HepG2 (cell line): Measurements from ENCODE around the gene NEU1. TPM values are rescaled to one million over a fixed set of nuclear protein-coding genes. Genes with fewer than 3 reads are reported as not detected.

ENCODE experiments used
- CCDC6 ChIP-seq: sonication (generic); formaldehyde crosslinking; IDR thresholded peaks from 2 replicates; pipeline ENCODE4 v1.8.1; 2022; ENCODE audit warnings: mild to moderate bottlenecking, missing genetic modification reagents, moderate library complexity
- HDAC1 ChIP-seq: sonication (generic); formaldehyde crosslinking; IDR thresholded peaks from 2 replicates; pipeline ENCODE4 v1.5.1; 2020; ENCODE audit warnings: mild to moderate bottlenecking, missing genetic modification reagents
- LCORL ChIP-seq, 2 experiments: fragments of 450-650 bp in 1 of 2; sonication (generic) in 1 of 2; formaldehyde crosslinking in 1 of 2; IDR thresholded peaks; 2 replicates each; pipeline versions ENCODE4 v1.5.0 to v1.6.1; 2017 to 2020; ENCODE audit warnings: antibody characterized with exemption in 1 of 2, missing genetic modification reagents in 1 of 2
- MED8 ChIP-seq: sonication (generic); formaldehyde crosslinking; IDR thresholded peaks from 2 replicates; pipeline ENCODE4 v1.8.1; 2023; ENCODE audit warnings: mild to moderate bottlenecking, missing genetic modification reagents; ENCODE audit not compliant: insufficient replicate concordance
- SMYD3 ChIP-seq: sonication (generic); formaldehyde crosslinking; IDR thresholded peaks from 2 replicates; pipeline ENCODE4 v1.8.1; 2023; ENCODE audit warnings: mild to moderate bottlenecking, missing genetic modification reagents
- SOX5 ChIP-seq: IDR thresholded peaks from 2 replicates; pipeline ENCODE4 v1.6.1; 2016; ENCODE audit warnings: borderline replicate concordance
- TBX2 ChIP-seq: sonication (generic); formaldehyde crosslinking; IDR thresholded peaks from 2 replicates; pipeline ENCODE4 v1.5.0; 2020; ENCODE audit warnings: missing genetic modification reagents, mild to moderate bottlenecking, borderline replicate concordance
- TBX3 ChIP-seq: fragments of 450-650 bp; IDR thresholded peaks from 2 replicates; pipeline ENCODE4 v1.6.1; 2017; ENCODE audit warnings: antibody characterized with exemption, mild to moderate bottlenecking, inconsistent platforms, borderline replicate concordance
- WIZ ChIP-seq: sonication (generic); formaldehyde crosslinking; IDR thresholded peaks from 2 replicates; pipeline ENCODE4 v1.5.1; 2020; ENCODE audit warnings: mild to moderate bottlenecking, missing genetic modification reagents
- ZBTB38 ChIP-seq: sonication (generic); formaldehyde crosslinking; IDR thresholded peaks from 2 replicates; pipeline ENCODE4 v1.5.1; 2020; ENCODE audit warnings: mild to moderate bottlenecking, missing genetic modification reagents
- ZFP36L1 ChIP-seq: sonication (generic); formaldehyde crosslinking; IDR thresholded peaks from 2 replicates; pipeline ENCODE4 v1.8.0; 2022; ENCODE audit warnings: mild to moderate bottlenecking, missing genetic modification reagents, moderate library complexity
- ZNF20 ChIP-seq: sonication (generic); formaldehyde crosslinking; IDR thresholded peaks from 2 replicates; pipeline ENCODE4 v1.4.0; 2020; ENCODE audit warnings: mild to moderate bottlenecking, moderate library complexity, missing genetic modification reagents
- ZNF256 ChIP-seq: sonication (generic); formaldehyde crosslinking; conservative IDR thresholded peaks from 2 replicates; pipeline ENCODE4 v1.4.0; 2020; ENCODE audit warnings: missing genetic modification reagents
- ZNF296 ChIP-seq: sonication (generic); formaldehyde crosslinking; conservative IDR thresholded peaks from 2 replicates; pipeline ENCODE4 v1.5.0; 2020; ENCODE audit warnings: mild to moderate bottlenecking, missing genetic modification reagents
- ZNF670 ChIP-seq: sonication (generic); formaldehyde crosslinking; IDR thresholded peaks from 2 replicates; pipeline ENCODE4 v1.8.0; 2022; ENCODE audit warnings: mild to moderate bottlenecking, missing genetic modification reagents, borderline replicate concordance
- polyA plus RNA-seq, 8 experiments: library from polyadenylated mRNA; depleted of rRNA in 3 of 8; stranded (reverse) in 7 of 8; unstranded in 1 of 8; fragments of >200 nt; fragmentation: Illumina TruSeq in 4 of 8; extraction: Trizol in 4 of 8; gene quantifications; 2 replicates each; pipeline versions ENCODE4 v1.2.1 to v1.2.3, GENCODE V29; 2011 to 2016; ENCODE audit warnings: low read depth in 4 of 8, missing spikeins in 1 of 8, mixed read lengths in 1 of 8; ENCODE audit not compliant: insufficient read depth in 1 of 8
- total RNA-seq, 5 experiments: library from RNA; depleted of rRNA; stranded (reverse); fragments of >200 nt; fragmentation: Illumina TruSeq; extraction: Trizol; gene quantifications; 2 replicates each; pipeline ENCODE4 v1.2.3, GENCODE V29; 2016; ENCODE audit warnings: low read depth in 1 of 5
- TF ChIP-seq, protein P1 (sequence below): sonication (generic); formaldehyde crosslinking; IDR thresholded peaks from 2 replicates; pipeline ENCODE4 v1.4.0; 2020; ENCODE audit warnings: missing genetic modification reagents
- TF ChIP-seq, protein P2 (sequence below): sonication (generic); formaldehyde crosslinking; IDR thresholded peaks from 2 replicates; pipeline ENCODE4 v1.4.0; 2020; ENCODE audit warnings: missing genetic modification reagents
- TF ChIP-seq, protein P3 (sequence below): sonication (generic); formaldehyde crosslinking; IDR thresholded peaks from 2 replicates; pipeline ENCODE4 v1.8.1; 2023; ENCODE audit warnings: mild to moderate bottlenecking, inconsistent platforms, moderate library complexity, missing genetic modification reagents, borderline replicate concordance
- TF ChIP-seq, protein P4 (sequence below): sonication (generic); formaldehyde crosslinking; IDR thresholded peaks from 2 replicates; pipeline ENCODE4 v1.9.0; 2021; ENCODE audit warnings: mild to moderate bottlenecking, missing genetic modification reagents

Gene NEU1
- total and polyA plus RNA-seq, 2 of the 13 experiments (the other 11 are each of a cell fraction or from before 2014, with no cell fraction given) = 215 to 297 TPM

DNA sequence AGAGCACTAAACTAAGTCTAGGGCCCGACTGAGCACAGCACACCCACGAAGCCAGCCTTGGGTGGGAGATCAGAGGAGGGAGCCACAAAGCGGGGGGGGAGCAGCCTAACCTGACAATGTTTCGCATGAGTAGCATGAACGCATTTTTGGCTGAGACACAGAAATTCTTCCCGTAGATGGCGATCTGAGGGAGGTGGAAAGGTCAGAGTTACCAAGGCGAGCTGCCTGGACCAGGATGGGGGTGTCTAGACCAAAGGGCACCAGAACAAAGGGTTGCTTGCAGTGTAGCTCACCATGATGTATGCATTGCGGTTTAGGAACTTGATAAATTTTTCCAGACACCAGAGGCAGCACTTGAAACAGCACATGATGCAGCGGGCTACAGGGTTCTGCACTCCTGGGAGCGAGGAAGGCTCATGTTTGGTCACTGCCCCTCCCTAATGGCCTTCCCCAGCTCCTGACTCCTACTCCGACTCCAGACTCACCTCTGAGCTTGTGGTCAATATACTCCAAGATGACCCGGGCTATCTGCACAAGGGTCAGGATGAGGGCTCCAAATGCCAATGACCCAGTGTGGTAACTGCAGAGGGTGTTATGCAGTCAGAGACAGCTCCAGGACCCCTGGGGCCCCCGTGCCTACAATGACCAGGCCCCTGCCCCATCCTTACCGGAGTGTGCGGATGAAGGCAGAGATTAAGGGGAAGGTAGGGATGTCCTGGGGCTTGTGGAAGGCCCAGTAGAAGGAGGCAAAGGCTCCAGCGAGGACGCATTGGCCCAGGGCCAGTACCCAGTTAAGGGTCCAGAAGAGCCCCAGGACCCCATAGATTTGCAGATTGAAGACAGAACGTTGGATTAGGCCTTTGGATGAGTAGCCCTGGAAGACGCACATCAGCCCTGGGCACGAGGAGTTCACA is 2.8 kb upstream of the NEU1 start (continued):
- TF ChIP-seq, protein P1, sequence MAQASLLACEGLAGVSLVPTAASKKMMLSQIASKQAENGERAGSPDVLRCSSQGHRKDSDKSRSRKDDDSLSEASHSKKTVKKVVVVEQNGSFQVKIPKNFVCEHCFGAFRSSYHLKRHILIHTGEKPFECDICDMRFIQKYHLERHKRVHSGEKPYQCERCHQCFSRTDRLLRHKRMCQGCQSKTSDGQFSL (CRISPR knock-in tag) = peak; percentile 98
- TF ChIP-seq WIZ (CRISPR knock-in tag) (peak; percentile 82; the same call in 1 of the 2 replicates), TBX2 (CRISPR knock-in tag) (peak; percentile 96), ZNF20 (no peak), MED8 (CRISPR knock-in tag) (no peak), HDAC1 (CRISPR knock-in tag) (peak; percentile 92), ZNF296 (peak; percentile 91), ZNF670 (CRISPR knock-in tag) (peak; percentile 78), TBX3 (no peak; the same call in 1 of the 2 replicates), ZNF256 (CRISPR knock-in tag) (peak; percentile 68), SOX5 (peak; percentile 94; the same call in 1 of the 2 replicates), LCORL (IDR thresholded peaks at IDR 0.05) (peak; percentile 67; the same call in 1 of the 2 replicates), LCORL (CRISPR knock-in tag; IDR thresholded peaks at IDR 0.05) (peak; percentile 99), SMYD3 (CRISPR knock-in tag) (no peak), CCDC6 (CRISPR knock-in tag) (no peak), ZBTB38 (CRISPR knock-in tag) (no peak), ZFP36L1 (no peak)
- TF ChIP-seq, protein P2, sequence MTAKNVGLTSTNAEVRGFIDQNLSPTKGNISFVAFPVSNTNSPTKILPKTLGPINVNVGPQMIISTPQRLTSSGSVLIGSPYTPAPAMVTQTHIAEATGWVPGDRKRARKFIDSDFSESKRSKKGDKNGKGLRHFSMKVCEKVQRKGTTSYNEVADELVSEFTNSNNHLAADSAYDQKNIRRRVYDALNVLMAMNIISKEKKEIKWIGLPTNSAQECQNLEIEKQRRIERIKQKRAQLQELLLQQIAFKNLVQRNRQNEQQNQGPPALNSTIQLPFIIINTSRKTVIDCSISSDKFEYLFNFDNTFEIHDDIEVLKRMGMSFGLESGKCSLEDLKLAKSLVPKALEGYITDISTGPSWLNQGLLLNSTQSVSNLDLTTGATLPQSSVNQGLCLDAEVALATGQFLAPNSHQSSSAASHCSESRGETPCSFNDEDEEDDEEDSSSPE = peak; percentile 45; the same call in 1 of the 2 replicates
- TF ChIP-seq, protein P3, sequence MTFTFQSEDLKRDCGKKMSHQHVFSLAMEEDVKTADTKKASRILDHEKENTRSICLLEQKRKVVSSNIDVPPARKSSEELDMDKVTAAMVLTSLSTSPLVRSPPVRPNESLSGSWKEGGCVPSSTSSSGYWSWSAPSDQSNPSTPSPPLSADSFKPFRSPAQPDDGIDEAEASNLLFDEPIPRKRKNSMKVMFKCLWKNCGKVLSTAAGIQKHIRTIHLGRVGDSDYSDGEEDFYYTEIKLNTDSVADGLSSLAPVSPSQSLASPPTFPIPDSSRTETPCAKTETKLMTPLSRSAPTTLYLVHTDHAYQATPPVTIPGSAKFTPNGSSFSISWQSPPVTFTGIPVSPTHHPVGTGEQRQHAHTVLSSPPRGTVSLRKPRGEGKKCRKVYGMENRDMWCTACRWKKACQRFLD = no peak
- TF ChIP-seq, protein P4, sequence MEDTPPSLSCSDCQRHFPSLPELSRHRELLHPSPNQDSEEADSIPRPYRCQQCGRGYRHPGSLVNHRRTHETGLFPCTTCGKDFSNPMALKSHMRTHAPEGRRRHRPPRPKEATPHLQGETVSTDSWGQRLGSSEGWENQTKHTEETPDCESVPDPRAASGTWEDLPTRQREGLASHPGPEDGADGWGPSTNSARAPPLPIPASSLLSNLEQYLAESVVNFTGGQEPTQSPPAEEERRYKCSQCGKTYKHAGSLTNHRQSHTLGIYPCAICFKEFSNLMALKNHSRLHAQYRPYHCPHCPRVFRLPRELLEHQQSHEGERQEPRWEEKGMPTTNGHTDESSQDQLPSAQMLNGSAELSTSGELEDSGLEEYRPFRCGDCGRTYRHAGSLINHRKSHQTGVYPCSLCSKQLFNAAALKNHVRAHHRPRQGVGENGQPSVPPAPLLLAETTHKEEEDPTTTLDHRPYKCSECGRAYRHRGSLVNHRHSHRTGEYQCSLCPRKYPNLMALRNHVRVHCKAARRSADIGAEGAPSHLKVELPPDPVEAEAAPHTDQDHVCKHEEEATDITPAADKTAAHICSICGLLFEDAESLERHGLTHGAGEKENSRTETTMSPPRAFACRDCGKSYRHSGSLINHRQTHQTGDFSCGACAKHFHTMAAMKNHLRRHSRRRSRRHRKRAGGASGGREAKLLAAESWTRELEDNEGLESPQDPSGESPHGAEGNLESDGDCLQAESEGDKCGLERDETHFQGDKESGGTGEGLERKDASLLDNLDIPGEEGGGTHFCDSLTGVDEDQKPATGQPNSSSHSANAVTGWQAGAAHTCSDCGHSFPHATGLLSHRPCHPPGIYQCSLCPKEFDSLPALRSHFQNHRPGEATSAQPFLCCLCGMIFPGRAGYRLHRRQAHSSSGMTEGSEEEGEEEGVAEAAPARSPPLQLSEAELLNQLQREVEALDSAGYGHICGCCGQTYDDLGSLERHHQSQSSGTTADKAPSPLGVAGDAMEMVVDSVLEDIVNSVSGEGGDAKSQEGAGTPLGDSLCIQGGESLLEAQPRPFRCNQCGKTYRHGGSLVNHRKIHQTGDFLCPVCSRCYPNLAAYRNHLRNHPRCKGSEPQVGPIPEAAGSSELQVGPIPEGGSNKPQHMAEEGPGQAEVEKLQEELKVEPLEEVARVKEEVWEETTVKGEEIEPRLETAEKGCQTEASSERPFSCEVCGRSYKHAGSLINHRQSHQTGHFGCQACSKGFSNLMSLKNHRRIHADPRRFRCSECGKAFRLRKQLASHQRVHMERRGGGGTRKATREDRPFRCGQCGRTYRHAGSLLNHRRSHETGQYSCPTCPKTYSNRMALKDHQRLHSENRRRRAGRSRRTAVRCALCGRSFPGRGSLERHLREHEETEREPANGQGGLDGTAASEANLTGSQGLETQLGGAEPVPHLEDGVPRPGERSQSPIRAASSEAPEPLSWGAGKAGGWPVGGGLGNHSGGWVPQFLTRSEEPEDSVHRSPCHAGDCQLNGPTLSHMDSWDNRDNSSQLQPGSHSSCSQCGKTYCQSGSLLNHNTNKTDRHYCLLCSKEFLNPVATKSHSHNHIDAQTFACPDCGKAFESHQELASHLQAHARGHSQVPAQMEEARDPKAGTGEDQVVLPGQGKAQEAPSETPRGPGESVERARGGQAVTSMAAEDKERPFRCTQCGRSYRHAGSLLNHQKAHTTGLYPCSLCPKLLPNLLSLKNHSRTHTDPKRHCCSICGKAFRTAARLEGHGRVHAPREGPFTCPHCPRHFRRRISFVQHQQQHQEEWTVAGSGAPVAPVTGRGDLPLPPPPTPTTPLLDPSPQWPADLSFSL (CRISPR knock-in tag) = no peak
